Suppressor macrophage treated with lipopolysaccharide for 1 hour (primary cell): Measurements from ENCODE around the gene RPEL1.
A peak's percentile ranks its signal among the peaks of the same experiment; 100 is the strongest.
"Not testable (repeated sequence)": the region's sequence is repeated elsewhere in the genome, so short reads cannot be mapped to it uniquely, and the experiment has no call there.

Experiments
- DNase-seq, 3 donors: peaks; one replicate each; pipeline ENCODE4 v3.0.0-alpha.2; 2020 to 2022

The RPEL1 gene

GRCh38 chr10:103245587-103245986 lies at the start of gene RPEL1:
Gene RPEL1 (plus strand): TSS chr10:103245887. CDS start chr10:103245997, 110 bp downstream.
- DNase-seq, result not testable (repeated sequence)

GRCh38 chr10:103196516-103196915 lies 49.2 kb upstream of the RPEL1 start:
- DNase-seq, result no peak

DNA sequence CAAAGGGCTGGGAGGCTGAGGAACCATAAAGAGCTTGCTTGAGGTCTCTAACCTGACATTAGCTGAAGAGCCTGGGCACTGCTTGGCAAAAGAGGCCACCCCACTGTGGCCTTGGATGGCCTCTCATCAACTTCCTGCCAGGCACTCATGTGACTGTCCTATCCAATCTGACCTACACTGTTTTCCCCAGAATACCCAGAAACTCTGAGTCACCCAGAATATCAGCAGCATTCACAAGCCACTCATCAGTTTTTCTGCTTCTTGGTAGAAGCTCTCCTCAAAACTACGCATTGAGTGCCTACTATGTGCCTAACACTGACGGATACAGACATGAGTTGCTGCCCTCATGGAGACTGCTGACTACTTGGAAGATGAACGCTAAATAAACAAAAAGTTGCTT lies 48.5 kb upstream of the RPEL1 start:
- peak; percentile 87 to 94 (median 93) for DNase-seq

DNA sequence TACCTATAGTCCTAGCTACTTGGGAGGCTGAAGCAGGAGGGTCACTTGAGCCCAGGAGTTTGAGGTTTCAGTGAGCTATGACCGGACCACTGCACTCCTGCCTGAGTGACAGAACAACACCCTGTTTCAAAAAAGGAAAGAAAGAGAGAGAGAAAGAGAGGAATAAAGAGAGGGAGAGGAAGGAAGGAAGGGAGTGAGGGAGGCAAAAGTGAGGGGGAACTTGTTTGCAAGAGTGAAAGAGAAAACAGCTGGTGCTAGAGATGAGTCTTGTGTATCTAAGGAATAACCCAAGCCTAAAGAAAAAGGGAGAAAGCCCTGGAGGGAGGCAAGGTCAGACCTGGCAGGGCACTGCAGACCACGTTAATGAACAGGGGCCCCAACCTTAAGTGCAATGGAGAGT lies 47.8 kb upstream of the RPEL1 start:
- DNase-seq, result peak; percentile 53 to 69 (median 60)

DNA sequence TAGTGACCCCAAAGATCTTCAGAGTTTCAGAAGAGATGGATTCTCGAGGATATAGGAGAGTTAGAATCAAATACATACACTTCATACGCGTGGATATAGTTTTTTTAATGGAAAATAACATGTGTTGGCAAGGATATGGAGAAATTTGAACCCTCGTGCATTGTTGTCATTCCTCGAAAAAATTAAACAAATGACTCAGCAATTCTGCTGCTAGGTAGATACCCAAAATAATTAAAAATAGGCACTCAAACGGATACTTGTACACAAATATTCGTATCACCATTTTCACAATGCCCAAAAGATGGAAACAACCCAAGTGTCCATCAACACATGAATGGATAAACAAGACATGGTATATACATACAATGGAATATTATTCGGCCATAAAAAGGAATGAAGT lies 47.0 kb upstream of the RPEL1 start:
- no peak for DNase-seq

DNA sequence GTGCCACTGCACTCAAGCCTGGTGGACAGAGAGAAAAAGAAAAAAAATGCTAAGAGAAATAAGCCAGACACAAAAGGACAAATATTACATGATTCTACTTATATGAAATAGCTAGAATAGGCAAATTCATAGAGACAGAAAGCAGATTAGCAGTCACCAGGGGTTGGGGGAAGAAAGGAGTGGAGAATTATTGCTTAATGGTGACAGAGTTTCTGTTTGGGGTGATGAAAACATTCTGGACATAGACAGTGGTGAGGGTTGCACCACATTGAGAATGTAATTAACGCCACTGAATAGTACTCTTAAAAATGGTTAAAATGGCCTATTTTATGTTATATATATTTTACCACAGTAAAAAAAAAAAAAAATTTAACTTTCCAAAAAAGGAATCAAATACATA lies 46.2 kb upstream of the RPEL1 start:
- peak; percentile 68 to 83 (median 83) for DNase-seq

- peak; percentile 61 to 79 (median 67) for DNase-seq
Observed at GRCh38 chr10:103202319-103202718, 43.4 kb upstream of the RPEL1 start.

DNA sequence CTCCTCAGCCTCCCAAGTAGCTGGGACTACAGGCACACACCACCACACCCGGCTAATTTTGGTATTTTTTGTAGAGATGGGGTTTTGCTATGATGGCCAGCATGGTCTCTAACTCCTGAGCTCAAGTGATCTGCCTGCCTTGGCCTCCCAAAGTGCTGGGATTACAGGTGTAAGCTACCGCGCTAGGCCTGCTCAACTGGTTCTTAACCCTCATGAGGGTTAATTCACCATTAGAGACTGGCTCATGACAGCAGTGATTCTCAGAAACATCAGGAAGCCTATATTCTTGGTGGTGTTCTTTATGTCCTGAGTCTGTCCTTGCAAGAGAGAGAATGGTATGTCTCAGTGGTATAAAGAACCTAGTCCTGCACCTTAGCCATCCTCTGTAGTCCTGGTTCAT lies 42.2 kb upstream of the RPEL1 start:
- DNase-seq, result no peak

DNA sequence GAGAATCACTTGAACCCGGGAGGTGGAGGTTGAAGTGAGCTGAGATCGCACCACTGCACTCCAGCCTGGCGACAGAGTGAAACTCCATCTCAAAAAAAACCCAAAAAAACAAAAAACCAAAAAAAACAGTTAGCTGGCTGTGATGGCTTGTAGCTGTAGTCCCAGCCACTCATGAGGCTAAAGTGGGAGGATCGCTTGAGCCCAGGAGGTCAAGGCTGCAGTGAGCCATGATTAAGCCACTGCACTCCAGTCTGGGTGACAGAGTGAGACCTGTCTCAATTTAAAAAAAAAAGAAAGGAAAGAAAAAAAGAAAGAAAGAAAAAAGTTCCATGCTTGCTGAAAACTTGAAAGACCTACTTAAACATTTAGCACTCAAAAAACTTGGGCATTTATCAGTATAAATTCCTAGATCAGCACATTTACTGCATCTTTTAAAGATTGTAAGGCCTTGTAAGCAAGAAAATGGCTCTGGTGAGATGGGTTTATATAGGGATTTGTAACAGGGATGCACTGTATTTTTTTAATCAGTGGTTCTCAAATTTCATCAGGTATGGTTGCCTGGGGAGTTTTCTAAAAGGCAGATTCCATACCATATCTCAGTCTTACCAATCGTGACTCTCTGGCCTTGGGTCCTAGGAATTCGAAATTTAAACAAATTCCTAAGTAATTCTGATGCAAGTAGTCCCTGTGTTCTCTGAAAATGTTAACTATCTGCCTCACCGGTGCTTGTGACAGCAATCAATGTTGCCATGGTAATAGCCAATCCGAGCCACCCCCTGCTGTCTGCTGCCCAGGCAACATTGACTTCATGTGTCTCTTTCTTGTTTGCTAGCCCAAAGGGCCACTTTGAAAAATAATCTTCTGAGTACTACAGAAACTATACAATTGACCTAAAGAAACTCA lies 41.1 kb upstream of the RPEL1 start:
- DNase-seq, result no peak

- DNase-seq, result not testable (repeated sequence)
Observed at GRCh38 chr10:103205401-103205800, 40.3 kb upstream of the RPEL1 start.

DNA sequence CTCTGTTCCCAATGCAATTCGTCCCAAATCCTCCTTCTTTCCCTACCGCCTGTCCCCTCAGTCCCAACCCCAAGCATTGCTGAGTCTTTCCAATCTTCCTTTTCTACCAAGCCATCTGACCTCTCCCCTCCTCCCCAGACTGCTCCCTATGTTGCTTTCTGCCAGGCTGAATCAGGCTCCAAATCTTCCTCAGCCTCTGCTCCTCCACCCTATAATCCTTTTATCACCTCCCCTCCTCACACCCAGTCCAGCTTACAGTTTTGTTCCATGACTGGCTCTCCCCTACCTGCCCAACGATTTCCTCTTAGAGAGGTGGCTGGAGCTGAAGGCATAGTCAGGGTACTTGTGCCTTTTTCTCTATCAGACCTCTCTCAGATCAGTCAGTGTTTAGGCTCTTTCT lies 39.0 kb upstream of the RPEL1 start:
- not testable (repeated sequence) for DNase-seq

- DNase-seq, result no peak
Observed at GRCh38 chr10:103207141-103207540, 38.5 kb upstream of the RPEL1 start.

DNA sequence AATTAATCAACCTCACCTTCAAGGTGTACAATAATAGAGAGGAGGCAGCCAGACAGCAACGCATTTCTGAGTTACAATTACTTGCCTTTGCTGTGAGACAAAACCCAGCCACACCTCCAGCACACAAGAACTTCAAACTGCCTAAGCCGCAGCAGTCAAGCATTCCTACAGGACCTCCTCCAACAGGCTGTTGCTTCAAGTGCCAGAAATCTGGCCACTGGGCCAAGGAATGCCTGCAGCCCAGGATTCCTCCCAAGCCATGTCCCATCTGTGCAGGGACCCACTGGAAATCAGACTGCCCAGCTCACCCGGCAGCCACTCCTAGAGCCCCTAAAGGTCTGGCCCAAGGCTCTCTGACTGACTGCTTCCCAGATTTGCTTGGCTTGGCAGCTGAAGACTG lies 38.0 kb upstream of the RPEL1 start:
- DNase-seq, result not testable (repeated sequence)

DNA sequence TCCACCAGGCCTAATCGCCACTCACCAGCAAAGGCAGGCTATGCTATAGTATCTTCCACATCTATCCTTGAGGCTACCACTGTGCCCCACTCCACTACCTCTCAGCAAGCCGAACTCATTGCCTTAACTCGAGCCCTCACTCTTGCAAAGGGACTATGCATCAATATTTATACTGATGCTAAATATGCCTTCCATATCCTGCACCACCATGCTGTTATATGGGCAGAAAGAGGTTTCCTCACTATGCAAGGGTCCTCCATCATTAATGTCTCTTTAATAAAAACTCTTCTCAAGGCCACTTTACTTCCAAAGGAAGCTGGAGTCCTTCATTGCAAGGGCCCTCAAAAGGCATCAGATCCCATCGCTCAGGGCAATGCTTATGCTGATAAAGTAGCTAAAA lies 35.4 kb upstream of the RPEL1 start:
- not testable (repeated sequence) for DNase-seq

DNA sequence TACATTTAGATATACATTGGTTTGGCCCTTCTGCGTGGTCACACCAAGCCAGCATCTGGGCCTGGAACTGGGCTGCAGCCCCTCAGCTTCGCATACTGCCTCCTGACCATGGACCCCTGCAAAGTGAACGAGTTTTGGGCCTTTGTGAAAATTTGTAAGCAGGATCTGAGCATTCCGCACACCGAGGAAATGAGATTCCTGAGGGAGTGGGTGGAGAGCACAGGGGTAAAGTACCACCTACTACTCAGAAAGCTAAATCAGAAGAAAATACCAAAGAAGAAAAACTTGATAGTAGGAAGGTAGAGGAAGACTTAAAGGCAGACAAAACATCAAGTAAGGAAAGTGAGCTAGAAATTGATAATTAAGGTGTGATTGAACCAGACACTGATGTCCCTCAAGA lies 30.1 kb upstream of the RPEL1 start:
- no peak for DNase-seq

GRCh38 chr10:103216362-103216761 lies 29.3 kb upstream of the RPEL1 start:
- DNase-seq, result not testable (repeated sequence)

DNA sequence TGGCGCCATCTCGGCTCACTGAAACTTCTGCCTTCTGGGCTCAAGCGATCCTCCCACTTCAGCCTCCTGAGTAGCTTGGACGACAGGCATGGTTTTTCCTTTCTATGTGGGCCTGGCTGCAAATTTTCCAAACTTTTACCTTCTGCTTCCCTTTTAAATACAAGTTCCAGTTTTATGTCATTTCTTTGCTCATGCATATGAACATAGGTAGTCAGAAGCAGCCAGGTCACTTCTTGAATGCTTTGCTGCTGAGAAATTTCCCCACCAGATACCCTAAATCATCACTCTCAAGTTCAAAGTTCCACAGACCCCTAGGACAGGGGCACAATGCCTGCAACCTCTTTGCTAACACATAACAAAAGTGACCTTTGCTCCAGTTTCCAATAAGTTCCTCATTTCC lies 21.6 kb upstream of the RPEL1 start:
- peak in 2 of 3 donors; percentile 3 to 17 for DNase-seq

- DNase-seq, result peak; percentile 28 to 38 (median 35)
Observed at GRCh38 chr10:103224721-103225120, 21.0 kb upstream of the RPEL1 start.

DNA sequence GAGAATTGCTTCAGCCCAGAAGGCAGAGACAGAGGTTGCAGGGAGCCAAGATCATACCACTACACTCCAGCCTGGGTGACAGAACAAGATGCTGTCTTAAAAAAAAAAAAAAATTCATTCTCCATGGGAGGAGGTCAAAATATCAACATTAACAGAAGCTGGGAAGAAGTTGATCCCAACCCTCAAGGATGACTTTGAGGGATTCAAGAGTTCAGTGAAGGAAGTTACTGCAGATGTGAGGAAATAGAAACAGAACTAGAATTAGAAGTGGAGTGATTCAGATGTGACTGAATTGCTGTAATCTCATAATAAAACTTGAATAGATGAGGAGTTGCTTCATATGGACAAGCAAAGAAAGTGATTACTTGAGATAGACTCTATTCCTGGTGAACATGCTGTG lies 19.7 kb upstream of the RPEL1 start:
- DNase-seq, result peak; percentile 44 to 87 (median 75)

DNA sequence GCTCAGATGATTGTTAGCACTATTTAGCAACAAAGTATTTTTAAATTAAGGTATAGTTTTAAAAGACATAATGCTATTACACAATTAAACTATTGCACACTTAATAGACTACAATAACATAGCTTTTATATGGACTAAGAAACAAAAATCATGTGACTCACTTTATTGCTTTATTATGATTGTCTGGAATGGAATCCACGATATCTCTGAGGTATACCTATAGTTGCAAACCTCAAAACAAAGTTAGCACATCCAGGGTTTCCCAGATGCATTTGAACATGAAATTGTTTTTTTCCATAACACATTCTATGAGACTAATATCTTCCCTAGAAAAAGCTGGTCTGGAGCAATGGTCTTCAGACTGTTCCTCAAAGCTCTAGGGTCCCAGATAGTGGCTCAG lies 18.3 kb upstream of the RPEL1 start:
- no peak for DNase-seq

DNA sequence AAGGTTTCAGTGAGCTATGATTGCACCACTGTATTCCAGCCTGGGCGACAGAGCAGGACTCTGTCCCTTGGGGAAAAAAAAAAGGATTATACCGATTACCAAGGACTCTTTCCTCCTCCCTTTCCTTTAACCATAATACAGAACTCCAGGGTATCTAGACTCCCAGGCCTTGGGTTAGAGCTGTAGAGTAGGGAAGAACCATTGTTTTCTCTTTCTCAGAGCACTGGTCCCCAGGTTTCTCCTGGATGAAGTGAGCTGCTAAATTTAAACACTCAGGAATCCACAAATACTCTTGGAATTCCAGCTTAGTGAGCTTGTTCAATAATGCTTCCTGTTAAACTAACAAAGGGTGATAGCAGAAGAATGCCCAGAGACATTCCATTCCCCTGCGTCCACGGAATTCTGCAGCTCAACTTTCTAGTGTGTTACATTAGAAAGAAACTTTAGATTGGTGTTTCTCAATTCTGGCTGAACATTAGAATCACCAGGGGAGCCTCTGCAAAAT lies 14.6 kb upstream of the RPEL1 start:
- DNase-seq, result no peak

GRCh38 chr10:103232131-103232673 lies 13.5 kb upstream of the RPEL1 start:
- DNase-seq, result no peak

DNA sequence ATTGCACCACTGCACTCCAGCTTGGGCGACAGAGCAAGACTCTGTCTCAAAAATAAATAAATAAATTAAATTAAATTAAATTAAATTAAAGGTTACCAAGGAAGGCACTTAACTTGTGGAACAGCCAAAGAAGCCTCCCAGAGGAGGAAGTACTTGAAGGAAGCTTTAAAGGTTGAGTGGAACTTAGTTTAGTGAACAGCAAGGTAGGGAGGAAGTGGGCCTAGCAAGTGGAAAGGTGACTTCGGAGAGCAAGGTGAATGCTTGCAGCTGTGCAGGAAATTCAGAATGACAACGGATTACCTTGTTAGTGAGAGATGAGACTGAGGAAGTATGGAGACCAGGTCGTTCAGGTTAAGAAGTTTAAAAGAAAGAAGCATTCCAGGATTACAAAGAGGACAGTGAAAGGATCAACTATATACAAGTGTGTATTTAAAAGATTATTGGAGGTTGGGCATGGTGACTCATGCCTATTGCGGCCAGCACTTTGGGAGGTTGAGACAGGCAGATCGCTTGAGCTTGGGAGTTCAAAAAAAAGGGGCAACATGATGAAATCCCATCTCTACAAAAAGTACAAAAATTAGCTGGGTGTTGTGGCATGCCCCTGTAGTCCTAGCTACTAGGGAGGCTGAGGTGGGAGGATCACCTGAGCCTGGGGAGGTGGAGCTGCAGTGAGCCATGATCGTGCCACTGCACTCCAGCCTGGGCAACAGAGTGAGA lies 12.8 kb upstream of the RPEL1 start:
- no peak for DNase-seq

GRCh38 chr10:103235775-103236174 lies 9.9 kb upstream of the RPEL1 start:
- DNase-seq, result no peak
